Measurements from ENCODE around the gene B9D2.
"Not testable (repeated sequence)": the region's sequence is repeated elsewhere in the genome, so short reads cannot be mapped to it uniquely, and the experiment has no call there.

Gene B9D2

DNA sequence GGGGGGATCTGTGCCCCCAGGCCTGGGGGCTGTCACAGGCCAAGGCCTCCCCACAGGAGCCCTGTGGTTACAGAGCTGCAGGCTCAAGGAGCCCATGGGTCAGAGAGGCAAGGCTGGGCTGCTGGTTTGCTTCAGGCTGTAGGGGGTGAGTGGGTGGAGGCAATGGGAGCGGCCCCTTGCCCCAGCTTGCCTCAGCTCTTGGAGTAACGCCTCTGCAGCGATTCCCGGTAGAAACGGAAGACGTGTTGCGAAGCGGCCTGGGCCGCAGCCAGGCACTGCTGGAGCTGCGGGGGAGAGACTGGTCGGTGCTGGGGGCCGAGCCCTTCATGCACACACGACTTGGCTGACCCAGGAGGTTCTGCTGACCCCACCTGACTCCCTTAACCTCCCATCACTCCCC, 22.5 kb upstream of the B9D2 start:
- Histone ChIP-seq H3K4me3 (ENCODE audit: low read depth, low read length) (no peak overlapping the region), H3K9me3 (ENCODE audit: control insufficient read depth, insufficient read depth, low read depth, low read length) (no peaks in the 10 kb centered on the region), H3K27me3 (ENCODE audit: control insufficient read depth, insufficient read depth, low read length) (no peaks in the 10 kb centered on the region), H3K9ac (ENCODE audit: low read length) (no peak overlapping the region), H3K4me1 (ENCODE audit: control insufficient read depth, insufficient read depth, low read length) (no peaks in the 10 kb centered on the region), H3K36me3 (ENCODE audit: control insufficient read depth, insufficient read depth, low read length) (peaks cover 44% of the 10 kb centered on the region), H3K27ac (ENCODE audit: low read depth, low read length) (no peak overlapping the region)

DNA sequence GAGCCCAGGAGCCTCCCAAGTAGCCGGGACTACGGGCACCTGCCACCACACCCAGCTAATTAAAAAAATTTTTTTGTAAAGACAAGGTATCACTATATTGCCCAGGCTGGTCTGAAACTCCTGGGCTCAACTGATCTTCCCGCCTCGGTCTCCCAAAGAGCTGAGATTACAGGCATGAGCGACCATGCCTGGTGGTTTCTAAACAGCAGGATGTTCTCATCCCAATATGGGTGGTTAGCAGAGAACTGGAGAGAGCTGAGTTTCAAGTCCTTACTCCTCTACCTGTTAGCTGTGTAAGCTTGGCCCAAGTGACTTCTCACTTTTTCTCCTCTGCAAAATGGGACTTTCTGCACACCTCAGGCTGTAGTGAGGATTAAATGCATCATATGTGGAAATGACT, 20.4 kb upstream of the B9D2 start:
- no peak overlapping the region for H3K4me3 ChIP-seq (ENCODE audit: low read depth, low read length)
- no peak overlapping the region for H3K9ac ChIP-seq (ENCODE audit: low read length)
- no peak overlapping the region for H3K27ac ChIP-seq (ENCODE audit: low read depth, low read length)
- peaks cover 26% of the 10 kb centered on the region for H3K36me3 ChIP-seq (ENCODE audit: control insufficient read depth, insufficient read depth, low read length)
- no peaks in the 10 kb centered on the region for H3K9me3 ChIP-seq (ENCODE audit: control insufficient read depth, insufficient read depth, low read depth, low read length)
- H3K4me1 ChIP-seq (ENCODE audit: control insufficient read depth, insufficient read depth, low read length) = no peaks in the 10 kb centered on the region
- no peaks in the 10 kb centered on the region for H3K27me3 ChIP-seq (ENCODE audit: control insufficient read depth, insufficient read depth, low read length)

GRCh38 chr19:41381536-41381935, 17.6 kb upstream of the B9D2 start:
- H3K36me3 ChIP-seq (ENCODE audit: control insufficient read depth, insufficient read depth, low read length); H3K27ac ChIP-seq (ENCODE audit: low read depth, low read length); H3K4me3 ChIP-seq (ENCODE audit: low read depth, low read length); H3K9ac ChIP-seq (ENCODE audit: low read length); H3K4me1 ChIP-seq (ENCODE audit: control insufficient read depth, insufficient read depth, low read length); H3K9me3 ChIP-seq (ENCODE audit: control insufficient read depth, insufficient read depth, low read depth, low read length); H3K27me3 ChIP-seq (ENCODE audit: control insufficient read depth, insufficient read depth, low read length): not testable (repeated sequence)

- peaks cover 2% of the 10 kb centered on the region; the same call in 1 of the 2 replicates for H3K4me1 ChIP-seq (ENCODE audit: control insufficient read depth, insufficient read depth, low read length)
- no peak overlapping the region for H3K9ac ChIP-seq (ENCODE audit: low read length)
- H3K9me3 ChIP-seq (ENCODE audit: control insufficient read depth, insufficient read depth, low read depth, low read length) = no peaks in the 10 kb centered on the region
- 0 out of 2 replicates have a peak, but pooled peaks cover 3% of the 10 kb centered on the region for H3K27me3 ChIP-seq (ENCODE audit: control insufficient read depth, insufficient read depth, low read length)
- H3K27ac ChIP-seq (ENCODE audit: low read depth, low read length) = no peak overlapping the region
- H3K4me3 ChIP-seq (ENCODE audit: low read depth, low read length) = no peak overlapping the region
- no peaks in the 10 kb centered on the region for H3K36me3 ChIP-seq (ENCODE audit: control insufficient read depth, insufficient read depth, low read length)
Measured at GRCh38 chr19:41377977-41378709, 14.2 kb upstream of the B9D2 start.

GRCh38 chr19:41376998-41377365, 13.0 kb upstream of the B9D2 start:
- H3K4me3 ChIP-seq (ENCODE audit: low read depth, low read length) = peak overlapping the region; percentile 69
- H3K9me3 ChIP-seq (ENCODE audit: control insufficient read depth, insufficient read depth, low read depth, low read length) = no peaks in the 10 kb centered on the region
- 0 out of 2 replicates have a peak, but pooled peaks cover 3% of the 10 kb centered on the region for H3K27me3 ChIP-seq (ENCODE audit: control insufficient read depth, insufficient read depth, low read length)
- peak overlapping the region; percentile 26 for H3K9ac ChIP-seq (ENCODE audit: low read length)
- H3K36me3 ChIP-seq (ENCODE audit: control insufficient read depth, insufficient read depth, low read length) = no peaks in the 10 kb centered on the region
- peaks cover 2% of the 10 kb centered on the region; the same call in 1 of the 2 replicates for H3K4me1 ChIP-seq (ENCODE audit: control insufficient read depth, insufficient read depth, low read length)
- no peak overlapping the region for H3K27ac ChIP-seq (ENCODE audit: low read depth, low read length)

DNA sequence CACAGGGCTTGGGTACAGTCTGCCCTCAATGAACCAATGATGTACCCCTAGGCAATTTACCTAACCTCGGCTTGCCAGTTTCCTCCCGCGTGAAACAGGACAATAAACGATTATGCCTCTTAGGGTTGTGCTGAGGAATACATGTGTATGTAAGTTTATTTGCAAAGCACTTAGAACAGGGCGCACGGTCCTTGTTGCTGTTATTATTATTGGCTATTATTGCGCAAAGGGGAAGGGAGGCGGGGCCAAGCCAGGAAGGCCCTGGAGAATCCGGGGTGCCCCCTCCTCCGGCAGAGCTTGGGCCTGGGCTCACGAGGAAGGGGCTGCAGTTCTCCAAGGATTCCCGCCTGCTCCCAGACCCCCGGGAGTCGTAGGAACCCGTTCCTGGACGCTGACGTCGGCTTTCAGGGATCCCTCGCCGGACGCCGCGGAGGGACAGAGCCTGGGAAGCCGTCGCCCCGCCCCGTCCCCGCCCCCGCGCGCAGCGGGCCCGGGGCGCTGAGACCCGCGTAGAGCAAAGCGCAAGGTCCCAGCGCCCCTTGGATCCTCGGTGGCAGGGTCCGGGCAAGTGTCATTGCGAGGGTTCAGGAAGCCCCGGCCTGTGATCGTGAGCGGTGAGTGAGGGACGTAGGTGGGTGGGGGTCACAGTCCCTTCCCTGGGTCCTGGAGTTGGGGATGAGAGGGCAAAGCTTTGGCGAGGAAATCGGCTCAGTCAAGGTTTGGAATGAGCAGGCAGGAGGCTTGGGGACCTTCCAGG, 12.5 kb upstream of the B9D2 start, which contains the start of gene TMEM91:
Gene TMEM91, plus strand, starts transcription at position 293 of the 757 bp plus-strand sequence. CDS start 1,777 bp downstream, outside the sequence.
- Histone ChIP-seq H3K4me3 (ENCODE audit: low read depth, low read length) (peak within 1 kb of the TSS; percentile 69), H3K9ac (ENCODE audit: low read length) (peak within 1 kb of the TSS; percentile 26), H3K4me1 (ENCODE audit: control insufficient read depth, insufficient read depth, low read length) (peaks cover 2% of the 10 kb centered on the region; the same call in 1 of the 2 replicates), H3K27me3 (ENCODE audit: control insufficient read depth, insufficient read depth, low read length) (0 out of 2 replicates have a peak, but pooled peaks cover 3% of the 10 kb centered on the region), H3K9me3 (ENCODE audit: control insufficient read depth, insufficient read depth, low read depth, low read length) (no peaks in the 10 kb centered on the region), H3K36me3 (ENCODE audit: control insufficient read depth, insufficient read depth, low read length) (no peaks in the 10 kb centered on the region), H3K27ac (ENCODE audit: low read depth, low read length) (no peak within 1 kb of the TSS)

- no peaks in the 10 kb centered on the region for H3K9me3 ChIP-seq (ENCODE audit: control insufficient read depth, insufficient read depth, low read depth, low read length)
- H3K27me3 ChIP-seq (ENCODE audit: control insufficient read depth, insufficient read depth, low read length) = 0 out of 2 replicates have a peak, but pooled peaks cover 3% of the 10 kb centered on the region
- H3K9ac ChIP-seq (ENCODE audit: low read length) = no peak overlapping the region
- peaks cover 2% of the 10 kb centered on the region; the same call in 1 of the 2 replicates for H3K4me1 ChIP-seq (ENCODE audit: control insufficient read depth, insufficient read depth, low read length)
- no peaks in the 10 kb centered on the region for H3K36me3 ChIP-seq (ENCODE audit: control insufficient read depth, insufficient read depth, low read length)
- no peak overlapping the region for H3K27ac ChIP-seq (ENCODE audit: low read depth, low read length)
- H3K4me3 ChIP-seq (ENCODE audit: low read depth, low read length) = no peak overlapping the region
Measured at GRCh38 chr19:41373993-41374392, 10.0 kb upstream of the B9D2 start.

- Histone ChIP-seq H3K4me1 (ENCODE audit: control insufficient read depth, insufficient read depth, low read length) (no peaks in the 10 kb centered on the region), H3K4me3 (ENCODE audit: low read depth, low read length) (no peak overlapping the region), H3K9ac (ENCODE audit: low read length) (no peak overlapping the region), H3K36me3 (ENCODE audit: control insufficient read depth, insufficient read depth, low read length) (no peaks in the 10 kb centered on the region), H3K27ac (ENCODE audit: low read depth, low read length) (no peak overlapping the region), H3K27me3 (ENCODE audit: control insufficient read depth, insufficient read depth, low read length) (0 out of 2 replicates have a peak, but pooled peaks cover 3% of the 10 kb centered on the region), H3K9me3 (ENCODE audit: control insufficient read depth, insufficient read depth, low read depth, low read length) (no peaks in the 10 kb centered on the region)
Measured at GRCh38 chr19:41372501-41372900, 8.6 kb upstream of the B9D2 start.

GRCh38 chr19:41371541-41371940, 7.6 kb upstream of the B9D2 start:
- no peaks in the 10 kb centered on the region for H3K9me3 ChIP-seq (ENCODE audit: control insufficient read depth, insufficient read depth, low read depth, low read length)
- no peaks in the 10 kb centered on the region for H3K4me1 ChIP-seq (ENCODE audit: control insufficient read depth, insufficient read depth, low read length)
- H3K27me3 ChIP-seq (ENCODE audit: control insufficient read depth, insufficient read depth, low read length) = no peaks in the 10 kb centered on the region
- no peak overlapping the region for H3K4me3 ChIP-seq (ENCODE audit: low read depth, low read length)
- H3K27ac ChIP-seq (ENCODE audit: low read depth, low read length) = no peak overlapping the region
- H3K9ac ChIP-seq (ENCODE audit: low read length) = no peak overlapping the region
- no peaks in the 10 kb centered on the region for H3K36me3 ChIP-seq (ENCODE audit: control insufficient read depth, insufficient read depth, low read length)

DNA sequence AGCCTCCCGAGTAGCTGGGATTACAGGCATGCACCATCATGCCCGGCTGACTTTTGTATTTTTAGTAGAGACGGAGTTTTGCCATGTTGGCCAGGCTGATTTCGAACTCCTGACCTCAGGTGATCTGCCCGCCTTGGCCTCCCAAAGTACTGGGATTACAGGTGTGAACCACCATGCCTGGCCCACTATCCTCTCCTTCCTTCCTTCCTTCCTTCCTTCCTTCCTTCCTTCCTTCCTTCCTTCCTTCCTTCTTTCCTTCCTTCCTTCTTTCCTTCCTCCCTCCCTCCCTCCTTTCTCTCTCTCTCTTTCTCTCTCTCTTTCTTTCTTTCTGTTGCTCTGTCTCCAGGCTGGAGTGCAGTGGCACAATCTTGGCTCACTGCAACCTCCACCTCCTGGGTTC, 7.2 kb upstream of the B9D2 start:
- not testable (repeated sequence) for H3K4me1 ChIP-seq (ENCODE audit: control insufficient read depth, insufficient read depth, low read length); H3K9ac ChIP-seq (ENCODE audit: low read length); H3K4me3 ChIP-seq (ENCODE audit: low read depth, low read length); H3K9me3 ChIP-seq (ENCODE audit: control insufficient read depth, insufficient read depth, low read depth, low read length); H3K27me3 ChIP-seq (ENCODE audit: control insufficient read depth, insufficient read depth, low read length); H3K36me3 ChIP-seq (ENCODE audit: control insufficient read depth, insufficient read depth, low read length); H3K27ac ChIP-seq (ENCODE audit: low read depth, low read length)

DNA sequence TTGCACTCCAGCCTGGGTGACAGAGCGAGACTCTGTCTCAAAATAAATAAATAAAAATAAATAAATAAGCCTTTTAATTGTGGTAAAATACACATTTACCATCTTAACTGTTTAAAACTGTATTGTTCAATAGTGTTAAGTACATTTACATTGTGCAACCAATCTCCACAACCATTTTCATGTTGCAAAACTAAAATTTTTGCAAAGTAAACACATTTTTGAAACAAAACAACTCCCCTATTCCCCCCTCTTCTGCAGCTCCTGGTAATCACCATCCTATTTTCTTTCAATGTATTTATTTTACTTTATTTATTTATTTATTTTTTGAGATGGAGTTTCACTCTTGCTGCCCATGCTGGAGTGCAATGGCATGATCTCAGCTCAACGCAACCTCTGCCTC, 5.8 kb upstream of the B9D2 start:
- Histone ChIP-seq H3K9ac (ENCODE audit: low read length) (no peak overlapping the region), H3K4me3 (ENCODE audit: low read depth, low read length) (no peak overlapping the region), H3K27ac (ENCODE audit: low read depth, low read length) (no peak overlapping the region), H3K9me3 (ENCODE audit: control insufficient read depth, insufficient read depth, low read depth, low read length) (no peaks in the 10 kb centered on the region), H3K4me1 (ENCODE audit: control insufficient read depth, insufficient read depth, low read length) (peaks cover under 1% of the 10 kb centered on the region; the same call in 1 of the 2 replicates), H3K27me3 (ENCODE audit: control insufficient read depth, insufficient read depth, low read length) (no peaks in the 10 kb centered on the region), H3K36me3 (ENCODE audit: control insufficient read depth, insufficient read depth, low read length) (no peaks in the 10 kb centered on the region)
